ENCODE measurements around the gene ZC3H12D.
"Not testable (repeated sequence)": the region's sequence is repeated elsewhere in the genome, so short reads cannot be mapped to it uniquely, and the experiment has no call there.

ZC3H12D gene

GRCh38 chr6:149457316-149457884 is 27.4 kb downstream of the ZC3H12D start:
- DNase-seq = no peak

GRCh38 chr6:149456311-149457021 is 28.3 kb downstream of the ZC3H12D start:
- no peak for DNase-seq

DNA sequence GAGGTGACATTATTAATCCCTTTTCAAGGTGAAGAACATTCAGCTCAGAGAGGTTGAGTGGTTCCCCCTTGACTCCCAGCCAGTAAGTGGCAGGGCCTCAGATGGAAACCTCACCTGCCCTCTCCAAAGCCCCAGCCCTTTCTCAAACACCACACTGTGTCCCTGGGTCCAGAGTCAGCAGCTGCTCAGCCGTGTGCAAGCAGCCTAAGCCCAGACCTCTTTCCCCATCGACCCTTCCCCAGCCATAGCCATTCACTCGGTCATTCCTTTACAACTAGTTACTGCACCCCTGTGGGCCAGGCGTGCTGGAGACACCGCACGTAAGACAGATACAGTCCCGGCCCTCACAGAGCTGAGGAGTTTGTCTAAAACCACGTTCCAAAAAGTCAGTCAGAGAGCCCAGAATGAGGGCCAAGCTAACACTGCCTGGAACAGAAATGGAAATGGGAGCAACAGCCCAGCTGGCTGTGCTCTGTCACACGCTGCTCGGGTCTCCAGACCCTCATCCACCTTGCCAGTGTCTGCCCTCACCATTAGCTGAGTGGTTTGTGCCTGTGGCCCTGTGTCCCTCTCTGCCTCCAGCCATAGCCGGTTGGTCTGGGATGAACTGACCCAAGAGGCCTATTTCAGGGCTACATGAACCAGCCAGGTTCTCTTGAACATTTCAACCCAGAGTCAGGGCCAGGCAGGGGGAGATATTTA is 29.6 kb downstream of the ZC3H12D start:
- no peak for DNase-seq

DNA sequence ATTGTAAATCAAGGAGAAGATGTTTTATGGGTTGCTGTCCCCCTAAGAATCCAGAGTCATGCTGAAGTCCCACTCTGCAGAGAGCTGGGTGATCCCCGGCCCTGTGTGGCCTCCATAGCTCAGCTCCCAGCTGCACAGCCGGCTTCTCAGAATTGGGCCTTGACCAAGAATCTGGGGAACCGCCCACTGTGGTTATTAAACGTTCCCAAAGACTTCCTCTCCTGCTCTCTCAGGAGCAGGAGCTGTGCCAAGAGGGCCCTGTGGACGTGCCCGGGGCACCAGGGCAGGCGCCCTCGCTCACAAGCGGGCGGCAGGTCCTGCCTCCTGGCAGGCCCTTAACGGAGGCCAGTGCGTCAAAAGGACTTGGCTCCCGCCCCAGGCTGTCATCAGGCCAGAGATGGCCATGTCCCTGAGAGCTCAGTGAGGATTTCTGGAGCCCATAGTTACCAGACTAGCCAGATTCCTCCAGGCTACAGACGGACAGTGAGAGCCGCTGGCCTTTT is 30.4 kb downstream of the ZC3H12D start:
- no peak for DNase-seq

DNA sequence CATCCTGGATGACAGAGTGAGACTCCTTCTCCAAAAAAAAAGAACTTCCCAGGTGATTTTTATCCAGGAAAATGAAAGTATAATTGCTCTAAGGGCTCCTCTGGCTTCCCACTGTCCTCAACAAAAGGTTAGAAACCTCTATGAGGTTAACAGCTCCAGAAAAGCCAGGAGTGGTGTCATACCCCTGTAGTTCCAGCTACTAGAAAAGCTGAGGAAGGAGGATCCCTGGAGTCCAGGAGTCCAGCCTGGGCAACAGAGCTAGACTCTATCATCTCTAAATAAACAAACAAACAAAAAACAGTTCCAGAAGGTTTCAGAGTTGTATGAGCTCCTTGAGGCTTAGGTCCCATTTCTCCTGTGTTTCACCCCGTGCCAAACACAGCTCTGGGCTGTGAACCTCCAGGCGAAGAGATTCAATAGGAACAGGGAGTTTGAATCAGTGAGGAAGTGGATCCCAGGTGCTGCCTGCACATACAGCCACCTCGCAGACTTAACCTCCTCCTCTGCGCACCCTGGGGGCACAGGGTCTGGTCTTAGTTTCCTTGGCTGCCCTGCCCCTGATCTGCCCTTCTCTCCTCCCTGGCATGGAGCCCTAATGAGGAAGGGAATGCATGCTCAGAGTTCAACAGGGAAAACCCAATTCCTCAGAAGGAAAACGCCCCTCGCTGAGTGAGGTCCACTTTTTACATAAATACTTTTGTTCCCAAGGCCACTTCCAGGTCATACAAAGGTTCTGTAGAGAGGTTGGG is 31.0 kb downstream of the ZC3H12D start:
- DNase-seq = no peak

GRCh38 chr6:149452037-149452939 is 32.5 kb downstream of the ZC3H12D start:
- DNase-seq = no peak

DNA sequence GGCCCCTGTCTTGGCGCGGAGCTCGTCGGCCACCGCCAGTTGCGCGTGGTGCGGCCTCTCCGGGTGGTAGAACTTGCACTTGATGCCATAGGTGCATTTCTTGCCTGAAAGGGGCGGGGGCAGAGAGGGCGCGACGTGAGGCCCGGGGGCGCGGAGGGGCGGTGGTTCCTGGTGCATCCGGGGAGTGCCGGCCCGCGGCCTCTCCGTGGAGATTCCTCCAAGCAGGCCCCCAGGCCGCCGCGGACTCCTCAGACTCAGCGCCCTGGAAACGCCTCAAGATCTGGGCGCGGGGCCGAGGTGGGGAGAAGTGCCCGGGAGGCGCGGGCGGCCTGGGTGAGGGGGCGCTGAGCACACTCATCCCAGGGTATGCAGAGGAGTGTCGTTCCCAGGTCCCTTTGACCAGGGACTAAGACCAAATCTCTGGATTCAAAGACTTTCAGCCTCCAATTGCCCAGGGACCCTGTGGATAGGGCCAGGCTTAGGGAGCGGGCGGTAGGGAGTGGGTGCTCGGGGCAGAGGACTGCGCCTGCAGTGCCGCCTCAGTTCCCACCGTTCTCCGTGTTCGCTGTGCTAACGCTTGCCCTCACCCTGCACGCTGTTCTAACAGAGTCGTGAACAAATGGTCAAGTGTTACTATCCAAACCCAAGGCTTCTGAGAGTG is 33.3 kb downstream of the ZC3H12D start:
- DNase-seq = no peak

- no peak for DNase-seq
Measured at GRCh38 chr6:149450679-149451375, 34.0 kb downstream of the ZC3H12D start.

GRCh38 chr6:149449831-149450678 is 34.8 kb downstream of the ZC3H12D start:
- no peak for DNase-seq

DNA sequence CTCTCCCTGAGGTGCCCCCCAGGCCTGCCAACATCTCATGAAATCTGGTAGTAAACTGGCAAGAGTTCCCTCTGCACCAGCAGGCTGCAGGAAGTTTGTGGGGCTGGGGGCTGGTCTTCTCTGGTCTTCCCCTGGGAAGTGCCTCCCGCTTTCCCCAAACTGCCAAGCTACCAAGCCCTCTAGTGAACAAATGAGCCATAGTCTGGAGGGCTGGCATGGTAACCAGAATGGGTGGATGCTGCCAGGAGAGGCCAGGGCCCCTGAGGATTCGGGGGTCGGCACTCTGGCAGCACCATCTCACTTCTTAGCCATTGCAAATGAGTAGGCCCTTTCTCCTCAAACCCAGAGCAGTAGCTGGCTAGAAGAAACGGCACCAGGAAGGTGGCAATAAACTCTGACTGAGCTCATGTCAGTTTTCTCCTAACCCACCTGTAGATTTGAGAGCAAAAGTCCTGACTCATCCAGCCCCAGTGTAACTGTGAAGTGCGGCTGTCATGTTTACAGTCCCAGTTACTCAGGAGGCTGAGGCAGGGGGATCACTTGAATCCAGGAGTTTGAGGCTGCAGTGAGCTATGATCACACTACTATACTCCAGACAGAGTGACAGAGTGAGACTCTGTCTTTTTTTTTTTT is 35.9 kb downstream of the ZC3H12D start:
- no peak for DNase-seq

- no peak for DNase-seq
Measured at GRCh38 chr6:149446791-149447376, 37.9 kb downstream of the ZC3H12D start.

- no peak for DNase-seq
Measured at GRCh38 chr6:149445573-149445972, 39.2 kb downstream of the ZC3H12D start.

GRCh38 chr6:149445095-149445466 is 39.7 kb downstream of the ZC3H12D start:
- peak; percentile 46 for DNase-seq

DNA sequence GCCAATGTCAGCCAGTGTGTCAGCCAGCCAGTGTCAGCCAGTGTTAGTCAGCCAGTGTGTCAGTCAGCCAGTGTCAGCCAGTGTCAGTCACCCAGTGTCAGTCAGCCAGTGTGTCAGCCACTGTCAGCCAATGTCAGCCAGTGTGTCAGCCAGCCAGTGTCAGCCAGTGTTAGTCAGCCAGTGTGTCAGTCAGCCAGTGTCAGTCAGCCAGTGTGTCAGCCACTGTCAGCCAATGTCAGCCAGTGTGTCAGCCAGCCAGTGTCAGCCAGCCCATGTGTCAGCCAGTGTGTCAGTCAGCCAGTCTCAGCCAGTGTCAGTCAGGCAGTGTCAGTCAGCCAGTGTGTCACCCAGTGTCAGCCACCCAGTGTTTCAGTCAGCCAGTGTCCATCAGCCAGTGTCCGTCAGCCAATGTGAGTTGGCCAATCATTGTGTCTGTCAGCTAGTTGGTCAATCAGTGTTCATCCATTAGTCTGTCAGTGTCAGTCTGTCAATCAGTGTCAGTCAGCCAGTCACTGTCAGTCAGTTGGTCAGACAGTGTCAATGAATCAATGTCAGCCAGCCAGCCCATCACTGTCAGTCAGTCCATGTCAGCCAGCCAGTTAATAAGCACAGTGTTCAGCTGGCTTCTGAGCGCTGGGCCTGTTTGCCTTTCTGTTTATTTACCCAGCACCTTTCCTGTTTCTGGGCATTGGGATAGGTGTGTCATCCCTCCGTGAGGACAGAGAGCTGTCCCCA is 40.3 kb downstream of the ZC3H12D start:
- not testable (repeated sequence) for DNase-seq

DNA sequence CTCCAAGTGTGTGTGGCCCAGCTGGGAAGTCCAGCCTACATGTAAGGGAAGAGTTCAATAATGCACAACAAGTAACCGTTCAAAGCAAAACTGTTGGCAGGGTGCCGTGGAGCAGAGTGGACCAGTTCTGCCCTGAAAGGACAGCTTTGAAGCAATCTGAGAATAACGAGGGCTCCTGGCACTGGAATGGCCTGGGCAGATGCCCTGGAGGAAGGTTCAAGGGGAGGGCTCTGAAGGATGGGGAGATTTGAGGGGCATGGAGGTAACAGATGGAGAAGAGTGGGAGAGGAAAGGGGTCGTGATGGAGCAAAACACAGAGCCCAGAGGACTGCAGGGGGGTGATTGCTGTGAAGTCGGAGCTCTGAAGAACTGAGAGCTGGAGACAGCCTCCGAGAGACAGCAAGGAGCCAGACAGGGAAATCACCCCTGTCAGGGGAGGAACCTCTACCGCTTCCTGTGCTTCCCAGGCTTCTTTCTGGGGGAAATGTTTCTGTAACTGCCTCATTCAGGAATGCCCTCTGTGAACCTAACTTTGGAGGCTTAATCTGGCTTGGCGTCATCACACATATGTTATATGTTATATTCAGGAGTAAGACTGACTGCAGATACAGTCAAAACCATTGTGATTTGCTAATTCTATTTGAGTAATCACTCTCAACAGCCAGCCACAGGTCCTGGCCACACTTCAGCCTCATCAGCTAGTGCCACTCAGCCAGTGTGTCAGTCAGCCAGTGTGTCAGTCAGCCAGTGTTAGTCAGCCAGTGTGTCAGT is 41.2 kb downstream of the ZC3H12D start:
- peak; percentile 24 for DNase-seq

GRCh38 chr6:149441740-149442139 is 43.1 kb downstream of the ZC3H12D start:
- no peak for DNase-seq

Data from activated CD4-positive, alpha-beta T cell treated with anti-CD3 and anti-CD28 coated beads, Interleukin-2, amount 50 U/mL, for 16 hours (primary cell).